ENCODE results near the gene WDR37. TPM values are rescaled to one million over a fixed set of nuclear protein-coding genes. Genes with fewer than 3 reads are reported as not detected.

The WDR37 gene
- total and polyA plus RNA-seq, 5 experiments from 2014 or later, result 15.9 to 49.4 (median 21.6) TPM

DNA sequence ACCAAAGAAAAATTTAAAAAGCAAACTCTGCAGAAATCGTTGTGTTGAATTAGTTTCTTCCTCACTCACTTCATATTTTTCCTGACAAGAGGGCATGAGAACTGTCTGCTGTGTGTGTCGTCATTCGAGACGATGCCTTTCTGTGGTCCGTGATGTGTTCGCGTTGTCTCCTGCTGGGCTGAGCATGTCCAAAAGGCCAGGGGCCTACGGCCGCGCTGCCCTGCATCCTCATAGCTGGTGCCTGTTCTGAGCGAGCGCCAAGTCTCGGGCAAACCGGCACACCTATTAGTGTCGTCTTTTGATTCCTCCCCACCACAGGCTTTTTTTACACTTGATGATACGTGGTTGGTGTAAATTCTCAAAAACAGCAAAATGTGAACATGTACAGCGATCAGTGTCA lies 27.4 kb downstream of the WDR37 start:
- H3K4me3 Mint-ChIP-seq, result no peak overlapping the region
- H3K9me3 Mint-ChIP-seq, result peaks cover 0 to 2% (median 0%) of the 10 kb centered on the region in 9 donors
- no peaks in the 10 kb centered on the region for H3K27me3 Mint-ChIP-seq
- DNase-seq (no peak), ATAC-seq (no peak)
- POLR2A ChIA-PET, result no interaction called here
- peaks cover 8 to 23% (median 8%) of the 10 kb centered on the region in 4 donors for H3K4me1 Mint-ChIP-seq
- peaks cover 4 to 98% (median 21%) of the 10 kb centered on the region in 3 donors for H3K36me3 Mint-ChIP-seq
- H3K27ac Mint-ChIP-seq, result peak overlapping the region in 2 of 10 donors; percentile 17 to 43

DNA sequence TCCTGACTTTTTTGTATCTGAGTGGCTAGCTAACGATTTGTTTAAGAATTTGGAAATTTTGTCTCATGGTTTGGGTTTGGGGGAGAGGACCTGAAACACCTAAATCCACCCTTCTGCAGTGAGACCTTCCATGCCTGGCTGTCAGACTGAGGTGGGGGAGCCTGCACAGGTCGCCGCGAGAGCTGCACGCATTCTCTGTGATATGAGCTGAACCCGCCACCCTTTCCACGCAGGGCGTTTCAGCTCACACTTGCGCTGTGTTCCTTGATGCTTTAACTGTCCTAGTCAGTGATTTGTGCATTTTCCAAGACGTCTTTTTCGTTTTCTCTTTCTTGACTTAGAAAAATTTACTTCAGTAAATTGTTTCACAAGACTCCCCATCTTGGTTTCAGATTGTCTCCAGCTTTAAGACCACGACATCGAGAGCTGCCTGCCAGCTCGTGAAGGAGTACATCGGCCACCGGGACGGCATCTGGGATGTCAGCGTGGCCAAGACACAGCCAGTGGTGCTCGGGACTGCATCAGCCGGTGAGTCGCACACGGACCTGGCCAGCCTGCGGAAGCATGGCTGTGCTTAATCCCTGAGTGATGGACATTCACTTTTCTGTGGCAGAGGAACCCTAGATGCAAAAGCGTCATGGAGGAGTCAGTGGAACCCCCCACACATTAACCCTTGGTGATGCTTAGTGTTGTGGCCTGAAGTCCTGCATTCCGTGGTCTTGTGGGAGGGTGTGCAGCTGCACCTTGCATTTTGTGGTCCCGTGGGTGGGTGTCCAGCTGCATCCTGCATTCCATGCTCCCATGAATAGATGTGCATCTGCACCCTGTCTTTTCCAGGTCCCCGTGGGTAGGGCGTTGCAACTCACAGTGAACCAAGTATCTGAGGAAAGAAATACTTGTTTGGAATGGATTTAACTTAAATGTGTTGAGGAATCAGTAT lies 28.1 kb downstream of the WDR37 start:
- peaks cover 8 to 23% (median 8%) of the 10 kb centered on the region in 4 donors for H3K4me1 Mint-ChIP-seq
- peaks cover 0 to 2% (median 0%) of the 10 kb centered on the region in 9 donors for H3K9me3 Mint-ChIP-seq
- H3K27ac Mint-ChIP-seq, result peak overlapping the region in 2 of 10 donors; percentile 18 to 73
- peaks cover 4 to 98% (median 19%) of the 10 kb centered on the region in 3 donors for H3K36me3 Mint-ChIP-seq
- POLR2A ChIA-PET, result no interaction called here
- no peaks in the 10 kb centered on the region for H3K27me3 Mint-ChIP-seq
- H3K4me3 Mint-ChIP-seq, result no peak overlapping the region
- DNase-seq, result no peak
- ATAC-seq, result no peak

DNA sequence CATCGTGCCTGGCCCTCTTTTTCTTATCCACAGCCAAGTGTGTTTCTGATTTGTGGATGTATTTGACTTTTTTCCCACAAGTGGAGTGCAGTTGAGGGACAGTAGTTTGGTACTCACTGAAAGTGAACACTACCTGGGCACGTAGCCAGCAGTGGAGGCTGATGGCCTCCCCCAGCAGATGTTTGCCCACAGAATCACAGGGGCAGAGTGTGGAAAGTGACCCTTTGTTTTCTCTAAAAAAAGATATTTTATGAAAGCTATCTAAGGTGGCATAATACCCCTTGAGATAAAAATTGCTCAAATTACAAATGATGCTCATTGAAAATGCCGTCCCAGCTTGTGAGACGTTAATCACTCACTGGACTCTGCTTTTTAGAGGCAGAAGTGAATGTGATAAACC lies 29.1 kb downstream of the WDR37 start:
- Mint-ChIP-seq H3K9me3 (peaks cover 0 to 2% (median 0%) of the 10 kb centered on the region in 9 donors), H3K27me3 (no peaks in the 10 kb centered on the region), H3K36me3 (peaks cover 9 to 96% (median 16%) of the 10 kb centered on the region in 3 donors), H3K4me1 (peaks cover 8 to 27% (median 10%) of the 10 kb centered on the region in 4 donors), H3K27ac (no peak overlapping the region), H3K4me3 (no peak overlapping the region)
- POLR2A ChIA-PET, result no interaction called here
- ATAC-seq (no peak), DNase-seq (no peak)

DNA sequence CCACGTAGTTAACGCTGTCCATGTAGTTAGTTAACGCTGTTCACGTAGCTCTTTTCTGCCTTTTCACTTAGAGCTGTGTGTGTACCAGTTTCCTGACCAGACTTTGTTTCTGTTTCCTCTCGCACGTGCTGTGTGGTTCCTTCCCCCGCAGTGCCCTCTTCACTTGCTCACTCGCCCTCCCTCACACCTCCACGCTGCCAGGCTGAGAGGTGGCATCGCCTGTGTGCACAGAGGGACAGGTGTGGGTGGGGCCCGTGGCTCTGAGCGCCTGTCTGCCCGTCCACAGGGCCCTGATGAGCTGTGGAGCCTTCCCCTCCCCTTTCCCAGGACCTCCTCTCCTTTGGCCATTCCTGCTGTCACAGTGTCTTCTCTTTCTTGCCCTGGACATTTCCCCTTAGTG lies 30.6 kb downstream of the WDR37 start:
- POLR2A ChIA-PET, result no interaction called here
- Mint-ChIP-seq H3K27ac (peak overlapping the region in 7 of 10 donors; percentile 18 to 78 (median 58)), H3K27me3 (no peaks in the 10 kb centered on the region), H3K36me3 (peaks cover 9 to 96% (median 15%) of the 10 kb centered on the region in 3 donors), H3K9me3 (peaks cover 0 to 2% (median 0%) of the 10 kb centered on the region in 9 donors), H3K4me1 (peaks cover 8 to 29% (median 10%) of the 10 kb centered on the region in 4 donors), H3K4me3 (peak overlapping the region in 1 of 10 donors; percentile 11)
- ATAC-seq (no peak), DNase-seq (no peak)

DNA sequence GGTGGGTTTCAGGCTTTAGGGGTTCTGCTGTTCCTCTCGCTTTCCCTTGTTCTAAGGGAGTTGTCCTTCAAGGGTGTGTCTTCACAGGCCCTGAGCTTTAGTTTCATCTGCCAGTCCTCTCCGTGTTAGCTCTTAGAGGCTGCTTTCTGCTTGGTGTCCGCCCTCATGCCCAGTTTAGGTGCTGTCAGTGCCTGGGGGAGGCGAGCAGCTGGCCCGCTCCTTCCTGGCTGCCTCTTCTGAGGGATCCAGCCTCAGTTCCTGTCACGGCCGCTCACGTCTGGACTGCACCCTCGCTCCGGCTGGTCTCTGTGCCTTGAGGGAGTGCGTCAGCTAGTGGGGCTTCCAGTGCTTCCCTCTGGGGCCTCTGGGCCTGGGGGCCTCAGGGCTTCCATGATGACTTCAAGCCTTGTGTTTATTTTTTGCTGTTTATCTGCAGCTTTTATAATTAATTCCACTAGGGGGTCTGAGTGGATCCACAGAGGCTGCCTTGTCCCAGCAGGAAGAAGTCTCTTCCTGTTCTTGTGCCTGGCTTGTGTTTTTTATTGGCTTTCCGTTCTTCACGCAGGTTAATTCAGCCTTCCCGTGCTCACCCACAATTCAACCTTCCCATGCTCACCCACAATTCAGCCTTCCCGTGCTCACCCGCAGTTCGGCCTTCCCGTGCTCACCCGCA lies 33.0 kb downstream of the WDR37 start:
- Mint-ChIP-seq H3K4me3 (no peak overlapping the region), H3K9me3 (peaks cover 0 to 2% (median 0%) of the 10 kb centered on the region in 9 donors), H3K36me3 (peaks cover 9 to 72% (median 21%) of the 10 kb centered on the region in 3 donors), H3K27ac (peak overlapping the region in 1 of 10 donors; percentile 61), H3K27me3 (no peaks in the 10 kb centered on the region), H3K4me1 (peaks cover 8 to 22% (median 10%) of the 10 kb centered on the region in 4 donors)
- POLR2A ChIA-PET, result no interaction called here
- DNase-seq, result no peak
- no peak for ATAC-seq

DNA sequence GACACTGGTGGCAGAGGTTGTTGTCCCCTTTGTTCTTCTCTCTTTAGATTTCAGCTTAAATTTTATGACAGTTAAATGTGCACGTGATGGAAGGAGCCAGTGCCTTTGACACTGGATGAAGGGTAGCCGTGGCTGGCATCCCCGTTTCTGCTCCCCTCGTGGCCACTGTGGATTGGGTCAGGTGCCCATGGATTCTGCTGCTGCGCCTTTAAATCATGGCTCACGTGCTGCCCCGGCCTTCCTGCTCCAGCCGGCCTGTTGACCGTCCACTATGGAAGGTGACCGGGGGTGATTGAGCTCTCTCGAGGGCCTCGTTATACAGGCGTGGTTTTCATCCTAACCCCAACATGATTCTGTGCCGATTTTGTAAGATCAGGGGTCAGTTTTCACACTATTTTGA lies 34.5 kb downstream of the WDR37 start:
- peaks cover 9 to 58% (median 18%) of the 10 kb centered on the region in 3 donors for H3K36me3 Mint-ChIP-seq
- H3K4me3 Mint-ChIP-seq, result no peak overlapping the region
- DNase-seq, result no peak
- no peaks in the 10 kb centered on the region for H3K27me3 Mint-ChIP-seq
- peak overlapping the region in 2 of 10 donors; percentile 27 to 80 for H3K27ac Mint-ChIP-seq
- POLR2A ChIA-PET, result no interaction called here
- peaks cover 0 to 2% (median 0%) of the 10 kb centered on the region in 9 donors for H3K9me3 Mint-ChIP-seq
- H3K4me1 Mint-ChIP-seq, result peaks cover 8 to 20% (median 9%) of the 10 kb centered on the region in 4 donors
- no peak for ATAC-seq

DNA sequence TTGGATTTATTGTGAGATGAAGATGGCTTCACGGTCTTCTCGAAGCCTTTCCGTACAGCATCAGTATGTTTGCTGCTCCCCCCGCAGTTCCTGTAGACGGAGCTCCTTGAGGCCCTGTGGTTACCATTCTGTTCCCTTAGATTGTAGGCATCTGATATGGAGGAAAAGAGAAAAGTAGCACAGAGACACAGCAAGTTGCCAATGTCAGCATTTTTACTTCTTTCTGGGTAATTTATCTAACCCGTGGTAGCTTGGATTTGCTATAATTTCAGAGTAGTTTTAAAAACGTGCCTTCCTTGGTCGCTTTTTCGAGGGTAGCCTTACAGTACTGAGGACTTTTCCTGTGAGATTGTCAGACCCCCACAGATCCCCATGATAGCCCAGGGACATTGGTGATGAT lies 37.5 kb downstream of the WDR37 start:
- POLR2A ChIA-PET, result no interaction called here
- DNase-seq (no peak), ATAC-seq (no peak)
- Mint-ChIP-seq H3K27me3 (no peaks in the 10 kb centered on the region), H3K9me3 (no peaks in the 10 kb centered on the region), H3K4me1 (peaks cover 0 to 11% (median 2%) of the 10 kb centered on the region in 4 donors), H3K4me3 (no peak overlapping the region), H3K36me3 (peaks cover 4 to 28% (median 10%) of the 10 kb centered on the region in 3 donors), H3K27ac (peak overlapping the region in 2 of 10 donors; percentile 15 to 73)

DNA sequence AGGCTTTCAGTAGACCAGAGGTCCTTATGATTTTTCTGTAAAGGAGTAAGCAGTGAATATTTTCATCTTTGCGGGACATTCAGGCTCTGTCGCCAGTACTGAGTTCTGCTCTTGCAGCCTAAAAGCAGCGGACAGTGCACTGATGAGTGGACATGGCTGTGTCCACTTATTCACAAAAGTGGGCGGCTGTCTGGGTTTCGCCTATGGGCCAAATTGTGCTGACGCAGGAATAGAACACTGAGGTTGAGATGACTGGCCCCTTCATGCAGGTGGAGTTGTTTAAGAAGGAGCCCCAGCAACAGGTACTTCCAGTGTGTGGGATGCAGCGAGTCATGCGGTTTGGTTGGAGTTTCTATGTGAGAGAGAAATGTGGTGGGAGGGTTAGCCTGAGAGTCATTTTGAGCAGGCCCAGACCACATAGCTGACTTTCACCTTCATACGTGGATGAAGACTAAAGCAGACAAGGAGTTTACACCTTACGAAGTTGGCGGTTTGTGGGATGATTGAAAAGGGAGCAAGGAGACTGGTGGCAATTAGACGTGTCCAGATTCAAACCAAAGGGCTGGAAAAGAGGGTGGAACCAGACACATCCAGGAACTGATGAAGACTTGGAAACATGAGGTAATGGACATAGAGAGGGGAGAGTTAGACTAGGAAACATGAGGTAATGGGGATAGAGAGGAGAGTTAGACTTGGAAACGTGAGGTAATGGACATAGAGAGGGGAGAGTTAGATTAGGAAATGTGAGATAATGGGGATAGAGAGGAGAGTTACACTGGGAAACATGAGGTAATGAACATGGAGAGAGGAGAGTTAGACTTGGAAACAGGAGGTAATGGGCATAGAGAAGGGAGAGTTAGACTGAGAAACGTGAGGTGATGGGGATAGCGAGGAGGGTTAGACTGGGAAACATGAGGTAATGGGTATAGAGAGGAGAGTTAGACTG lies 38.2 kb downstream of the WDR37 start:
- Mint-ChIP-seq H3K27ac (no peak overlapping the region), H3K9me3 (no peaks in the 10 kb centered on the region), H3K27me3 (no peaks in the 10 kb centered on the region), H3K4me3 (no peak overlapping the region), H3K4me1 (peaks cover 2 to 14% (median 6%) of the 10 kb centered on the region in 4 donors), H3K36me3 (peaks cover 4 to 21% (median 10%) of the 10 kb centered on the region in 3 donors)
- no peak for ATAC-seq
- POLR2A ChIA-PET, result no interaction called here
- no peak for DNase-seq

DNA sequence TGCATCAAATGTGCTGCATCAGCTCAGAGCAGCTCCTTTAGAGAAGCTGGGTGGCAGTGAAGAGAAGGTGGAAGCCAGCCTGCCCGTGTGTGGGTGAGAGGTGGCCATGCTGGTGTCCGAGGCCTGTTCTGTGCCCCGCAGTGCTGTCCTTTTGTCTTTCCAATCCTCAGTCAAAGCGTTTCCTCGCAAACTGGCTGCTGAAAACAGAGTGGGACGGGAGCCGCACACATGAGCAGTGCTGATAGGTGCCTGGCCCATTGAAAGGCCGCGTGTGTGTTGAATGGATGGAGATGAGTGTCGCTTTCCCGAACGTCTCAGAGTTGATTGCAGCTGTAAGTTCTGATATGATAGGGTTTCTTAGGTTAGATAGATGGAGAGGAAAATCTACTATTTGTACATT lies 39.3 kb downstream of the WDR37 start:
- Mint-ChIP-seq H3K27ac (no peak overlapping the region), H3K4me1 (peaks cover 6 to 16% (median 13%) of the 10 kb centered on the region in 4 donors)
- no peak for DNase-seq

DNA sequence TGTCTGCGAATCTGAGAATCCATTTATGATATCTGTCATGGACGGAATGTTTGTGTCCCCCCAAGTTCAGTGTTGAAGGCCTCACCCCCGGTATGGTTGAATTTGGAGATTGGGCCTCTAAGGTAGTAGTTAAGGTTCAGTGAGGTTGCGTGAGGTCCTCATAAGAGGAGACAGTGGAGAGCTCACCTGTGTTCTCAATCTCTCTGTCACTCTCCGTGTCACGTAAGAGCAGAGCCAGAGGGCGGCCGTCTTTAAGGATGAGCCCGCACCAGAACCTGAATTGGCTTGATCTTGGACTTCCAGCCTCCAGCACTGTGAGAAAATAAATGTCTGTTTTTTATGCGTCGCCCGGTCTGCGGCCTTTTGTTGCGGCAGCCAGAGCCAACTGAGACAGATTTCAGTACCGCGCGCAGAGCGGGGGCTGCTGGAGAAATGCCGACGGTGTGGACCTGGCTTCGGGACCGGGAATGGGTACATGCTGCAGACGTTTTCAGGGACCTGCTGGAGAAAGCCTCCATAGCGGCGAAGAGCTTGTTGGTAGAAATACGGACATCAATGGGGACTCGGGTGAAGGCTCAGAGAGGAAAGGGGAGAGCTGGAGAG lies 40.2 kb downstream of the WDR37 start:
- Mint-ChIP-seq H3K36me3 (peaks cover 0 to 13% (median 7%) of the 10 kb centered on the region in 3 donors), H3K4me3 (no peak overlapping the region), H3K4me1 (peaks cover 9 to 19% (median 18%) of the 10 kb centered on the region in 4 donors), H3K9me3 (no peaks in the 10 kb centered on the region), H3K27ac (no peak overlapping the region), H3K27me3 (no peaks in the 10 kb centered on the region)
- POLR2A ChIA-PET, result no interaction called here
- ATAC-seq (no peak), DNase-seq (no peak)

More for the DNA sequence above, 39.3 kb downstream of the WDR37 start:
- POLR2A ChIA-PET, result no interaction called here
- H3K4me3 Mint-ChIP-seq, result no peak overlapping the region
- H3K36me3 Mint-ChIP-seq, result peaks cover 0 to 12% (median 7%) of the 10 kb centered on the region in 3 donors
- no peaks in the 10 kb centered on the region for H3K27me3 Mint-ChIP-seq
- no peak for ATAC-seq
- no peaks in the 10 kb centered on the region for H3K9me3 Mint-ChIP-seq

DNA sequence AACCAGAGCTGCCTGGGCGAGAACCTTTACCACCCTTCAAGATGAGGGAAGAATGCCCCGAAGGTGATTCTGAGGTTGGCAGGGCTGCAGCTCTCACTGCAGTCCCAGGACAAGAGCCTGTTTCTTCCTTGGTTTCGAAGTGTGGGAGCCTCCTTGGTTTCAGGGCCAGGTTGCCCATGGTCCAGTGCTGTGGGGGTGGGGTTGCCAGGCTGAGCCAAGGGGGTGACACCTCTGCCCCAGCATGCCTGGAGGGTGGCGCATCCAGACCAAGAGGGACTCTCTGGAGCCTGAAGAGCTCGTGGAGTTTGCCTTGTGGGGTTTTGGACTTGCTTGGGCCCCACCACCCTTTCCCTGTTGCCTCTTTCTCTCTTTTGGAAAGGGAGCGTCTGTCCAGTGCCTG lies 41.3 kb downstream of the WDR37 start:
- Mint-ChIP-seq H3K27ac (peak overlapping the region in 4 of 10 donors; percentile 20 to 72 (median 58)), H3K36me3 (peaks cover 0 to 18% (median 7%) of the 10 kb centered on the region in 3 donors), H3K4me3 (no peak overlapping the region), H3K4me1 (peaks cover 12 to 28% (median 20%) of the 10 kb centered on the region in 4 donors), H3K9me3 (no peaks in the 10 kb centered on the region), H3K27me3 (no peaks in the 10 kb centered on the region)
- ATAC-seq, result no peak
- no peak for DNase-seq
- POLR2A ChIA-PET, result interaction anchor here (1.1 kb wide), 1 partner anchor 24 kb away, joined by 3 read pairs; no protein-coding TSS in a partner anchor
